SIG-M5 treated with dmso at 0.1 percent for 504 hours (cell line): ENCODE measurements around the gene NEIL3.

ENCODE experiments used
- DNase-seq: peaks from one replicate; lab custom pipeline; 2025; ENCODE audit not compliant: unreplicated experiment; lab: John Stamatoyannopoulos, UW

Gene NEIL3

GRCh38 chr4:177408023-177408422 lies 98.3 kb downstream of the NEIL3 start:
- DNase-seq, result no peak

GRCh38 chr4:177410566-177410965 lies 100.9 kb downstream of the NEIL3 start:
- DNase-seq, result no peak

DNA sequence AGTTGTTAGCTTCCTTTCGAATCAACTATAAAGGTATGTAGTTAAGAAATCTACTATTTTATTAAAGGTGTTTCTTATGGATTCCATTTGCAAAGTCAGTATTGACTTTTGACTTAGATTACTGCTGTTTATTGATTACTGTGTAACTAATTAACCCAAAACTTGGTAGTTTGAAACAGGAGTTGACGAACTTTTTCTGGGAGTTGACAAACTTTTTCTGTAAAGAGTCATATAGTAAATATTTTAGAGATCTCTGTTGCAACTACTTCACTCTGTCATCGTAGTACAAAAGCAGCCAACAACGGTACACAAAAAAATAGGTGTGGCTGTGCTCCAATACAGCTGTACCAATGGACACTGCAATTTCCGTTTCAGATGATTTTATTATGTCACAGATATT lies 102.3 kb downstream of the NEIL3 start:
- DNase-seq, result no peak
